Natural killer cell (primary cell): Measurements from ENCODE around the gene TMEM108. TPM values are rescaled to one million over a fixed set of nuclear protein-coding genes. Genes with fewer than 3 reads are reported as not detected.

ENCODE experiments used
- ATAC-seq, 3 donors: fragments of 150-1000 bp in 2 of 3; fragments of 200-7000 bp in 1 of 3; cut with Tn5 transposase; 1 replicate in 1 of 3; 2 replicates in 2 of 3; pipeline ENCODE4 v1.10.0; 2021; ENCODE audit warnings: mild to moderate bottlenecking in 2 of 3, moderate library complexity in 2 of 3
- DNase-seq, 2 donors: peaks; one replicate each; pipeline versions ENCODE4 v3.0.0 to v3.0.0-alpha.2; 2013 to 2021; ENCODE audit warnings: mixed read lengths in 1 of 2
- H3K27ac ChIP-seq: one replicate; pipeline ENCODE4 v1.5.1; 2013; ENCODE audit warnings: mild to moderate bottlenecking, low read length
- H3K27me3 ChIP-seq: one replicate; pipeline ENCODE4 v1.6.1; 2013; ENCODE audit warnings: low read length; ENCODE audit not compliant: control insufficient read depth, insufficient read depth
- H3K36me3 ChIP-seq: one replicate; pipeline ENCODE4 v1.6.1; 2013; ENCODE audit warnings: low read length; ENCODE audit not compliant: control insufficient read depth, insufficient read depth
- H3K4me1 ChIP-seq: one replicate; pipeline ENCODE4 v1.6.1; 2013; ENCODE audit warnings: low read length; ENCODE audit not compliant: control insufficient read depth, insufficient read depth
- H3K4me3 ChIP-seq: one replicate; pipeline ENCODE4 v1.5.1; 2013; ENCODE audit warnings: low read length
- H3K9me3 ChIP-seq: one replicate; pipeline ENCODE4 v1.6.1; 2013; ENCODE audit warnings: low read length; ENCODE audit not compliant: control insufficient read depth, insufficient read depth
- H3K27ac Mint-ChIP-seq, 2 donors: one replicate each; pipeline ENCODE4 v1.8.0; 2022; ENCODE audit warnings: mild to moderate bottlenecking in 2 of 2, mixed read lengths in 2 of 2, moderate library complexity in 1 of 2
- H3K27me3 Mint-ChIP-seq, 2 donors: one replicate each; pipeline ENCODE4 v1.8.0; 2022; ENCODE audit warnings: low read depth in 2 of 2, mixed read lengths in 2 of 2
- H3K36me3 Mint-ChIP-seq: one replicate; pipeline ENCODE4 v1.8.0; 2022; ENCODE audit warnings: mixed read lengths
- H3K4me1 Mint-ChIP-seq, 2 donors: one replicate each; pipeline ENCODE4 v1.8.0; 2022; ENCODE audit warnings: mixed read lengths in 2 of 2
- H3K4me3 Mint-ChIP-seq: one replicate; pipeline ENCODE4 v1.8.0; 2022; ENCODE audit warnings: mild to moderate bottlenecking, moderate library complexity, mixed read lengths
- H3K9me3 Mint-ChIP-seq, 2 donors: one replicate each; pipeline ENCODE4 v1.8.0; 2022; ENCODE audit warnings: mixed read lengths in 2 of 2
- CTCF ChIP-seq: fragments of 200-600 bp; IDR thresholded peaks from one replicate; pipeline ENCODE4 v1.8.0; 2022; ENCODE audit warnings: antibody characterized with exemption
- WGBS: methylation state at CpG from one replicate; pipeline ENCODE4 v1.1.7; 2013; ENCODE audit warnings: missing lambda C conversion rate; ENCODE audit not compliant: insufficient coverage; 5-methylcytosine and 5-hydroxymethylcytosine counted together
- intact Hi-C: fragments of 100-400 bp; cut with micrococcal nuclease; formaldehyde crosslinking; loops from one replicate; pipeline ENCODE4 v1.14.2; 2022
- total RNA-seq, 4 donors: library from RNA; stranded (reverse); fragments of 120-200 nt in 1 of 4; gene quantifications; one replicate each; pipeline versions ENCODE4 v1.2.3 to v1.2.4, GENCODE V29; 2013 to 2022

The TMEM108 gene
- total RNA-seq, 3 donors from 2014 or later (not counting 1 experiment from before 2014, with no cell fraction given): not detected

GRCh38 chr3:133246119-133246518, 207.9 kb downstream of the TMEM108 start:
- H3K9me3 ChIP-seq: no peaks in the 10 kb centered on the region
- DNase-seq (no peak), ATAC-seq (no peak)
- Mint-ChIP-seq H3K27ac (no peak overlapping the region), H3K4me1 (no peaks in the 10 kb centered on the region), H3K36me3 (no peaks in the 10 kb centered on the region), H3K4me3 (no peak overlapping the region), H3K9me3 (peaks cover 0 to 6% of the 10 kb centered on the region in 2 donors), H3K27me3 (no peaks in the 10 kb centered on the region)
- no peak for TF ChIP-seq CTCF
- no peak overlapping the region for H3K4me3 ChIP-seq
- H3K27ac ChIP-seq: no peak overlapping the region
- H3K4me1 ChIP-seq: no peaks in the 10 kb centered on the region
- 100% methylated on average over 1 of the region's 1 CpG for WGBS
- no peaks in the 10 kb centered on the region for H3K27me3 ChIP-seq
- intact Hi-C loops: no loop called here
- H3K36me3 ChIP-seq: no peaks in the 10 kb centered on the region

- H3K27ac ChIP-seq: no peak overlapping the region
- Mint-ChIP-seq H3K9me3 (peaks cover 0 to 3% of the 10 kb centered on the region in 2 donors), H3K4me1 (no peaks in the 10 kb centered on the region), H3K27me3 (no peaks in the 10 kb centered on the region), H3K27ac (no peak overlapping the region), H3K36me3 (no peaks in the 10 kb centered on the region), H3K4me3 (no peak overlapping the region)
- intact Hi-C loops: no loop called here
- H3K4me3 ChIP-seq: no peak overlapping the region
- no peak for ATAC-seq
- no peaks in the 10 kb centered on the region for H3K9me3 ChIP-seq
- no peak for TF ChIP-seq CTCF
- H3K27me3 ChIP-seq: no peaks in the 10 kb centered on the region
- H3K4me1 ChIP-seq: no peaks in the 10 kb centered on the region
- no peak for DNase-seq
- no peaks in the 10 kb centered on the region for H3K36me3 ChIP-seq
These were observed 208.6 kb downstream of the TMEM108 start for GRCh38 chr3:133246773-133247172.

GRCh38 chr3:133248389-133248788, 210.2 kb downstream of the TMEM108 start:
- Histone ChIP-seq H3K27ac (no peak overlapping the region), H3K9me3 (no peaks in the 10 kb centered on the region), H3K4me1 (no peaks in the 10 kb centered on the region), H3K4me3 (no peak overlapping the region), H3K27me3 (no peaks in the 10 kb centered on the region), H3K36me3 (no peaks in the 10 kb centered on the region)
- DNase-seq: no peak
- Mint-ChIP-seq H3K27ac (no peak overlapping the region), H3K36me3 (no peaks in the 10 kb centered on the region), H3K9me3 (no peaks in the 10 kb centered on the region), H3K4me3 (no peak overlapping the region), H3K27me3 (no peaks in the 10 kb centered on the region), H3K4me1 (no peaks in the 10 kb centered on the region)
- ATAC-seq: no peak
- 96% methylated on average over 2 of the region's 2 CpGs for WGBS
- TF ChIP-seq CTCF: no peak
- intact Hi-C loops: no loop called here

GRCh38 chr3:133249490-133249889, 211.3 kb downstream of the TMEM108 start:
- Histone ChIP-seq H3K27ac (no peak overlapping the region), H3K4me1 (no peaks in the 10 kb centered on the region), H3K4me3 (no peak overlapping the region), H3K27me3 (no peaks in the 10 kb centered on the region), H3K36me3 (no peaks in the 10 kb centered on the region), H3K9me3 (no peaks in the 10 kb centered on the region)
- TF ChIP-seq CTCF: no peak
- Mint-ChIP-seq H3K27me3 (no peaks in the 10 kb centered on the region), H3K4me1 (no peaks in the 10 kb centered on the region), H3K9me3 (no peaks in the 10 kb centered on the region), H3K4me3 (no peak overlapping the region), H3K36me3 (no peaks in the 10 kb centered on the region), H3K27ac (no peak overlapping the region)
- intact Hi-C loops: no loop called here
- DNase-seq (no peak), ATAC-seq (no peak)
- no CpG with 5 or more reads among the region's 2 CpGs for WGBS
